Smooth muscle cell (in vitro differentiated cells): ENCODE data around the gene ARSJ. TPM values are rescaled to one million over a fixed set of nuclear protein-coding genes. Genes with fewer than 3 reads are reported as not detected.

Source experiments
- DNase-seq: peaks from one replicate; lab custom pipeline; 2025; ENCODE audit not compliant: unreplicated experiment; lab: John Stamatoyannopoulos, UW
- H2AFZ ChIP-seq: fragments of 200-600 bp; sonication (generic); 2 replicates; pipeline ENCODE4 v1.6.0; 2016; ENCODE audit warnings: antibody characterized with exemption, low read depth, mild to moderate bottlenecking
- H3F3A ChIP-seq: fragments of 200-600 bp; sonication (generic); 2 replicates; pipeline ENCODE4 v1.6.0; 2017; ENCODE audit warnings: antibody characterized with exemption, low read depth
- H3K27ac ChIP-seq: fragments of 200-600 bp; sonication (generic); 2 replicates; pipeline ENCODE4 v1.5.1; 2016; ENCODE audit warnings: low read depth, mild to moderate bottlenecking
- H3K27me3 ChIP-seq: fragments of 200-600 bp; sonication (generic); 2 replicates; pipeline ENCODE4 v1.6.1; 2016; ENCODE audit warnings: low read depth, mild to moderate bottlenecking
- H3K36me3 ChIP-seq: fragments of 200-600 bp; sonication (generic); 2 replicates; pipeline ENCODE4 v1.5.1; 2016; ENCODE audit warnings: low read depth
- H3K4me1 ChIP-seq: fragments of 200-600 bp; sonication (generic); 2 replicates; pipeline ENCODE4 v1.5.1; 2016; ENCODE audit warnings: low read depth
- H3K4me2 ChIP-seq: fragments of 200-600 bp; sonication (generic); 2 replicates; pipeline ENCODE4 v1.6.0; 2016; ENCODE audit warnings: mild to moderate bottlenecking
- H3K4me3 ChIP-seq: fragments of 200-600 bp; sonication (generic); 2 replicates; pipeline ENCODE4 v1.5.1; 2016; ENCODE audit warnings: mild to moderate bottlenecking
- H3K79me2 ChIP-seq: fragments of 200-600 bp; sonication (generic); 2 replicates; pipeline ENCODE4 v1.6.0; 2016; ENCODE audit warnings: low read depth, mild to moderate bottlenecking
- H3K9ac ChIP-seq: fragments of 200-600 bp; sonication (generic); 2 replicates; pipeline ENCODE4 v1.6.0; 2016; ENCODE audit warnings: low read depth
- H3K9me3 ChIP-seq: fragments of 200-600 bp; sonication (generic); replicated peaks from 2 replicates; pipeline ENCODE4 v1.5.1; 2016; ENCODE audit warnings: low read depth
- H4K20me1 ChIP-seq: fragments of 200-600 bp; sonication (generic); 2 replicates; pipeline ENCODE4 v1.6.0; 2016; ENCODE audit warnings: low read depth
- WGBS: methylation state at CpG from one replicate; pipeline ENCODE4 v1.1.7; 2016; ENCODE audit warnings: low lambda C conversion rate; 5-methylcytosine and 5-hydroxymethylcytosine counted together
- polyA plus RNA-seq: library from polyadenylated mRNA; unstranded; fragments of >200 nt; fragmentation: Nextera tagmentation; extraction: Ambion mirVana; gene quantifications from 2 replicates; pipeline ENCODE4 v1.2.1, GENCODE V29; 2016
- total RNA-seq: library from RNA; depleted of rRNA; stranded (reverse); fragments of >200 nt; gene quantifications from 2 replicates; pipeline ENCODE4 v1.2.3, GENCODE V29; 2014
- TF ChIP-seq, protein P1 (sequence below): fragments of 200-600 bp; sonication (generic); IDR thresholded peaks from 2 replicates; pipeline ENCODE4 v1.5.1; 2017; ENCODE audit warnings: borderline replicate concordance, mild to moderate bottlenecking, antibody characterized with exemption; ENCODE audit not compliant: insufficient read depth, poor library complexity, severe bottlenecking

ARSJ gene
- total and polyA plus RNA-seq, 2 experiments from 2014 or later: 7.9 to 8.8 TPM

- Histone ChIP-seq H3K36me3 (no peaks in the 10 kb centered on the region), H3K4me3 (no peak overlapping the region), H3K27ac (no peak overlapping the region), H3K9ac (no peak overlapping the region), H3K79me2 (no peaks in the 10 kb centered on the region), H3K27me3 (no peaks in the 10 kb centered on the region), H3K4me2 (no peak overlapping the region), H4K20me1 (no peaks in the 10 kb centered on the region), H3K9me3 (no peaks in the 10 kb centered on the region), H3F3A (no peaks in the 10 kb centered on the region), H2AFZ (no peak overlapping the region), H3K4me1 (peaks cover 6% of the 10 kb centered on the region)
- DNase-seq: no peak
- TF ChIP-seq, protein P1, sequence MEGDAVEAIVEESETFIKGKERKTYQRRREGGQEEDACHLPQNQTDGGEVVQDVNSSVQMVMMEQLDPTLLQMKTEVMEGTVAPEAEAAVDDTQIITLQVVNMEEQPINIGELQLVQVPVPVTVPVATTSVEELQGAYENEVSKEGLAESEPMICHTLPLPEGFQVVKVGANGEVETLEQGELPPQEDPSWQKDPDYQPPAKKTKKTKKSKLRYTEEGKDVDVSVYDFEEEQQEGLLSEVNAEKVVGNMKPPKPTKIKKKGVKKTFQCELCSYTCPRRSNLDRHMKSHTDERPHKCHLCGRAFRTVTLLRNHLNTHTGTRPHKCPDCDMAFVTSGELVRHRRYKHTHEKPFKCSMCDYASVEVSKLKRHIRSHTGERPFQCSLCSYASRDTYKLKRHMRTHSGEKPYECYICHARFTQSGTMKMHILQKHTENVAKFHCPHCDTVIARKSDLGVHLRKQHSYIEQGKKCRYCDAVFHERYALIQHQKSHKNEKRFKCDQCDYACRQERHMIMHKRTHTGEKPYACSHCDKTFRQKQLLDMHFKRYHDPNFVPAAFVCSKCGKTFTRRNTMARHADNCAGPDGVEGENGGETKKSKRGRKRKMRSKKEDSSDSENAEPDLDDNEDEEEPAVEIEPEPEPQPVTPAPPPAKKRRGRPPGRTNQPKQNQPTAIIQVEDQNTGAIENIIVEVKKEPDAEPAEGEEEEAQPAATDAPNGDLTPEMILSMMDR: no peak
Observed at GRCh38 chr4:113950207-113950606, 29.2 kb downstream of the ARSJ start.

DNA sequence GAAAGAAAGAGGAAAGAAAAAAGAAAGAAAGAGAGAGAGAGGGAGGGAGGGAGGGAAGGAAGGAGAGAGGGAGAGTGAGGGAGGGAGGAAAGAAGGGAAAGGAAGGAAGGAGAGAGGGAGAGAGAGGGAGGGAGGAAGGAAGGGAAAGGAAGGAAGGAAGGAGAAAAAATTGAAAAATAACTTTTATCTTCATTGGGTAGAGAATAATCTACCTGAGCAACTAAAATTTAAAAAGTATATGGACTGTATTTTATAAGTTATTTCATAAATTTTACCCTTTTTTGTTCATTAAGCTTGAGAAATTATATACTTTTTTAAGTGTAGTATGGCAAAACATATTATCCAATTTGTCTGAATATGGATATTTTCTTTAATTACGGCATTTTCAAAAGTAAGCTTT is 32.0 kb downstream of the ARSJ start:
- Histone ChIP-seq H3K4me3 (no peak overlapping the region), H3K79me2 (no peaks in the 10 kb centered on the region), H3K27ac (no peak overlapping the region), H3K9me3 (no peaks in the 10 kb centered on the region), H3K4me2 (no peak overlapping the region), H4K20me1 (no peaks in the 10 kb centered on the region), H3K36me3 (no peaks in the 10 kb centered on the region), H2AFZ (no peak overlapping the region), H3K9ac (no peak overlapping the region), H3K27me3 (no peaks in the 10 kb centered on the region), H3F3A (no peaks in the 10 kb centered on the region), H3K4me1 (peaks cover 6% of the 10 kb centered on the region)
- WGBS: 100% methylated on average over 1 of the region's 1 CpG
- TF ChIP-seq, protein P1: no peak
- no peak for DNase-seq

DNA sequence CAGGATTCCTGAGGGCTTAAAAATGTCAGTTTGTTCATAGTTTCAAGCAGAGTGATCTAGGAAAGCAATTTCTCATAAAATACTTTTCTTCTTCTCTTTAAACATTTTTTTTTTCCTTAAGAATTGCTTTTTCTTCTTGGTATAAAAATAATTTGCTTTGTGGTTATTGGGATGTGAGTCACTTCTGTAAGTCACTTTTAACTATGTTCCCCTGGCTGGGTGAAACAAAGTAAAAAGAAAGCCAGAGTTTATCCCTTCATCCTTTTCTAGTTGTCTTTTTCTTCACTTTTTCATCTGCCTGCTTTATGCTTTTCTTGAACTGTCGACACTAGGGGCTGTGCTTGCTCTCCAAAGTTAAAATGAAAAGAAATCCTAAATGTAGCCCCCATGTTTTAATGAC is 33.5 kb downstream of the ARSJ start:
- Histone ChIP-seq H3K27ac (peak overlapping the region; percentile 46), H2AFZ (no peak overlapping the region), H3K9ac (peak overlapping the region; percentile 6)

DNA sequence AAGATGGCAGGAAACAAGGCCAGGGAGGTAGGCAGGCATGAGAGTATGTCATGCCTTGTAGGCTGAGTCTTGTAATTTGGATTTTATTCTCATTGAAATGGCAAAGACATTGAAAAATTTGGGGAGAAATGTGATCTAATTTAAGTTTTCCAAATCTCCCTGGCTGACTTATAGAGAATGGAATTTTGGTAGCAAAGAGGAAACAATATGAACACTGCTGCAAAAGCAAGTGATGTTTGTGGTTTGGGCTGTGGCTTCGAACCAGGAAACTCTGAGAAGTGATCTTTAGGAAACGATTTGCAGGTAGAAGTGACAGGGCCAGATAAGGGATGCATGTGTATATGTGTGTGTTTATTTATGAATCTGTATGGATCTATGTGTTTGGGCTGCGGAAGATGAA is 35.6 kb downstream of the ARSJ start:
- no peaks in the 10 kb centered on the region for H3K27me3 ChIP-seq
- no peak overlapping the region for H3K9ac ChIP-seq
- no peaks in the 10 kb centered on the region for H3K36me3 ChIP-seq
- H3K27ac ChIP-seq: no peak overlapping the region
- no peak overlapping the region for H3K4me2 ChIP-seq
- no peak for DNase-seq
- TF ChIP-seq, protein P1: no peak
- no peaks in the 10 kb centered on the region for H3K79me2 ChIP-seq
- peaks cover 6% of the 10 kb centered on the region for H3K4me1 ChIP-seq
- H4K20me1 ChIP-seq: no peaks in the 10 kb centered on the region
- H3K9me3 ChIP-seq: no peaks in the 10 kb centered on the region
- no peak overlapping the region for H2AFZ ChIP-seq
- no peak overlapping the region for H3K4me3 ChIP-seq
- no peaks in the 10 kb centered on the region for H3F3A ChIP-seq
- WGBS: 73% methylated on average over 3 of the region's 3 CpGs

More for the DNA sequence above, 33.5 kb downstream of the ARSJ start:
- peaks cover 6% of the 10 kb centered on the region for H3K4me1 ChIP-seq
- H3K9me3 ChIP-seq: no peaks in the 10 kb centered on the region
- peak overlapping the region; percentile 47 for H3K4me2 ChIP-seq
- no peaks in the 10 kb centered on the region for H3K79me2 ChIP-seq
- H3F3A ChIP-seq: no peaks in the 10 kb centered on the region
- no peaks in the 10 kb centered on the region for H3K27me3 ChIP-seq
- no peaks in the 10 kb centered on the region for H3K36me3 ChIP-seq
- TF ChIP-seq, protein P1: no peak
- H3K4me3 ChIP-seq: no peak overlapping the region
- WGBS: 22% methylated on average over 1 of the region's 1 CpG
- no peak for DNase-seq
- H4K20me1 ChIP-seq: no peaks in the 10 kb centered on the region
